BJ (cell line): ENCODE measurements around the gene TM4SF1. TPM values are rescaled to one million over a fixed set of nuclear protein-coding genes. Genes with fewer than 3 reads are reported as not detected.

ENCODE experiments used
- CTCF ChIA-PET: fragments of 350-600 bp; formaldehyde crosslinking; extraction: SDS; loops from one replicate; lab custom pipeline; 2021; ENCODE audit warnings: antibody characterized with exemption, inconsistent platforms; lab: Yijun Ruan, JAX
- POLR2A ChIA-PET: fragments of 300-600 bp; sonication (Branson Sonifier 250); formaldehyde crosslinking; extraction: SDS; loops from one replicate; lab custom pipeline; 2021; ENCODE audit warnings: antibody characterized with exemption; lab: Charles Lee
- DNase-seq: peaks from one replicate; pipeline ENCODE4 v3.0.0-alpha.2; 2011; ENCODE audit warnings: low read depth
- H3K27me3 ChIP-seq: 2 replicates; pipeline ENCODE4 v1.6.0; 2011; ENCODE audit warnings: low read length; ENCODE audit not compliant: control insufficient read depth, insufficient read depth
- H3K36me3 ChIP-seq: 2 replicates; pipeline ENCODE4 v1.5.1; 2011; ENCODE audit warnings: low read length; ENCODE audit not compliant: control insufficient read depth, insufficient read depth
- H3K4me3 ChIP-seq: 2 replicates; pipeline ENCODE4 v1.5.1; 2011; ENCODE audit warnings: low read depth, mild to moderate bottlenecking, control low read depth, low read length
- CTCF ChIP-seq: IDR thresholded peaks from 2 replicates; pipeline ENCODE4 v1.5.1; 2011; ENCODE audit warnings: low read depth, mild to moderate bottlenecking, control low read depth, inconsistent platforms, low read length, moderate library complexity; ENCODE audit not compliant: insufficient read depth
- polyA minus RNA-seq: library from RNA; depleted of rRNA, polyadenylated mRNA; stranded (reverse); fragments of >200 nt; gene quantifications from 2 replicates; pipeline ENCODE4 v1.2.3, GENCODE V29; 2011; rRNA and poly(A)+ RNA removed
- polyA plus RNA-seq: library from polyadenylated mRNA; depleted of rRNA; stranded (reverse); fragments of >200 nt; gene quantifications from 2 replicates; pipeline ENCODE4 v1.2.3, GENCODE V29; 2011; rRNA removed

The TM4SF1 gene
- polyA plus RNA-seq (37.5 and 48.0 TPM in 2 replicates), polyA minus RNA-seq (20.4 and 27.1 TPM in 2 replicates)

DNA sequence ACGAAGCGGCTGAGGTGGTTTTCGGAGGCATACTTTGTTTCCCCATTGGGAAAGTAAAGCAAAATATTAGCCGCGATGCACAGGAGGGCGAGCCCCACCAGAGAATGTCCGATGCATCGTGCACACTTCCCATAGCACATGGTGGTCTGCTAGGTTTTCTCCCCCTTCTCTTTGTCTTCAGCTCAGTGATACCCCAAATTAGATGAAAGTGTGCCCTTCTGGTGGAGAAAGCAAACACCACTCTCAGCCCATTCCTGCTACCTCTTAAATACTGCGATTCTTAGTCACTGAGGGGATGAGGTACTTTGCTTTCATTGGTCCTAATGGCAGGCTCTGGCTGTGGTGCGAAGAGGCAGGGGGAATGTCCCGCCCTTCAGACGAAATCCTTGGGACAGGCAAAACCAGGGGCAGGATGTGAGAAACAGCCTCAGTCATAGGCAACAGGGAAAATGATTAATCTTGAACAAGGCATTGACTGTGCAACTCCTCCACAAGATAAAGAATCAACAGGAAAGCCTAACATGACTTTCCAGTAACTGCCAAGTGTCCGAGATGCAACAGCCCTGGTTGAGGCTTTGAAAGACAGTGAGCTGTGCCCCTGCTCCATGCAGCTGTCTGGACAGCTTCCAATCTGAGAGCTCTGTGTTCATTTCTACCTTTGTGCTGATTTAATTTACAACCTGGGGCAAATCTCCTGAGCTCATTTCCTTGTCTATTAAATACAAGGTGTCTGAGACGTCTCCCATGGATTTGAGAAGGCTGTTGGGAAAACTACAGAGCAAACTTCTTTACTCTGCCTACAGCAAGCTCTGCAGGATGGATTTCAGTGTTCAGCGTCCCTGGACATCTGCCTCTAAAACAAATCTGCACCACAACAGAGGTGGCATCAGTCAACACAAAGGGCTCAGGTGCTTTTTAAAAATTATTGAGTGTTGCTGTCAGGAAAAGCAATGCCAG lies at the start of gene TM4SF1:
Gene TM4SF1 (minus strand): TSS at position 242 of the 957 bp plus-strand sequence. CDS start 102 bp downstream, at position 140.
- CTCF ChIA-PET: interaction anchor here (2.2 kb wide), 1 partner anchor 102 kb away, joined by 10 read pairs; no protein-coding TSS in a partner anchor
- no peak for DNase-seq
- POLR2A ChIA-PET: no interaction called here

DNA sequence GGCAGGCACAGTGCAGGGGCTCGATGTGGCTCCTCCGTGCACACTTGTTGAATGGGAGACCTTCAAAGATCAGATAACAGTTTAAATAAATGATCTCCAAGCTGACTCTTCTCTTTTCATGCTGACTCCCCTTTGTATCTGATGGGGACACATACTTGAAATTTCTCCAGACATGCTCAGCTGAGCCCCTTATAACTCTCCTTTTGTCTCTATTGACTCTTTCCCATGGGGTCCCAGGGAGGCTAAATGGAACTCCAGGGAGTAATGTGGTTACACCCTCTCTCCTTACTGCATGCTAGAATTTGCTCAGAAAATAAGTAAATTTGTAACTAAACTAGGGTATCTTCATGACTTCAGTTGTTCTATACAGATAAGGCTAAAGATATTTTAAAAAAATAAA lies 48.9 kb upstream of the TM4SF1 start:
- no peak for TF ChIP-seq CTCF
- no peaks in the 10 kb centered on the region for H3K27me3 ChIP-seq
- ChIA-PET CTCF (no interaction called here), POLR2A (no interaction called here)
- DNase-seq: no peak
- no peak overlapping the region for H3K4me3 ChIP-seq
- no peaks in the 10 kb centered on the region for H3K36me3 ChIP-seq

More for the DNA sequence above, at the start of gene TM4SF1:
- Histone ChIP-seq H3K4me3 (0 out of 2 replicates have a peak within 1 kb of the TSS, but pooled peaks have one; percentile 3), H3K27me3 (no peaks in the 10 kb centered on the region), H3K36me3 (no peaks in the 10 kb centered on the region)
- TF ChIP-seq CTCF: no peak

DNA sequence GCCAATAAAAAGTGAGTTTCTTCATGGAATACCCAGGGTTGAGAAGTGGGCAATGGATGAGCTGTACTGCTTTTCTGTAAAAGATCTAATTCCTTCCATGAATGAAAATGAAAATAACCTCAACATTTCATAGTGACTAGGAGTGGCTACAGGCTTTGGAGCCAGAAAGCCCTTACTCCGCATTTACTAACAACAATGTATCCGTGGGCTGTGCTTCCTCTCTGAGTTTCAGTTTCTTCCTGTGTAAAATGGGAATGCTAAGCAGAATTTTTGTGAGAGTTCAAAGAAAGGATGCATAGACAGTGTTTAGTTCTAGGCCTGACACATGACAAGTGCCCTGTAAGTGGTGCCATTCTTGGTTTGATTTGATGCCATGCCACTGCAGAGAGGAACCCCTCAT lies 47.5 kb upstream of the TM4SF1 start:
- ChIA-PET CTCF (no interaction called here), POLR2A (no interaction called here)
- no peak overlapping the region for H3K4me3 ChIP-seq
- DNase-seq: no peak
- TF ChIP-seq CTCF: no peak
- no peaks in the 10 kb centered on the region for H3K27me3 ChIP-seq
- H3K36me3 ChIP-seq: no peaks in the 10 kb centered on the region

DNA sequence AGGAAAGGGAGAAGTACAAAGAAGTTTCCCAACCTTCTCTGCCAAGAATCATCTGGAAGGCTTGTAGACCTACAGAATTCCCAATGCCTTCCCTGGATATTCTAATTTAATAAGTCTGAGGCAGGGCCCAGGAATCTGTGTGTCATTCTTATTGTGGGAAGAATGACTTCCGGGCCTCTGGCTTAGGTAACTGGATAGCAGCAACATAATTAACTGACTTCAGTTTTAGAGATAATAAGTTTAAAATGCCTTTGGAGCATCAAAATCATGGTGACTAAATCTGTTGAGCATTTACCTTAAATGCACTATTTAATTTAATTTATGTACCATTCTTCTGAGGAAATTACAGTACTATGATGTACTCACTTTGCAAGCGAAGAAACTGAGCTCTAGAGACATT lies 44.3 kb upstream of the TM4SF1 start:
- no peak for DNase-seq
- Histone ChIP-seq H3K27me3 (no peaks in the 10 kb centered on the region), H3K36me3 (no peaks in the 10 kb centered on the region), H3K4me3 (no peak overlapping the region)
- no peak for TF ChIP-seq CTCF
- ChIA-PET POLR2A (no interaction called here), CTCF (no interaction called here)

DNA sequence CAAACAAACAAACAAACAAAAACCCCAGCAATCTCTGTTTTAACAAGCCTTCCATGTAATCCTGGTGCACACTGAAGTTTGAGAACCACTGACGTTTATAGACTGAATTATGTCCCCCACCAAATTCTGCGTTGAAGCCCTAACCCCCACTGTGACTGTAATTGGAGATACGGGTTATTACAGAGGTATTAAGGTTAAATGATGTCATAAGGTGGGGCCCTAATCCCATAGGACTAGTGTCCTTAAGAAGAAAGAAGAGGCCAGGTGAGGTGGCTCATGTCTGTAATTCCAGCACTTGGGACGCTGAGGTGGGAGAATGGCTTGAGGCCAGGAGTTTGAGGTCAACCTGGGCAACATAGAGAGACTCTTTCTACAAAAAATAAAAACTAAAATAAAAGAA lies 42.4 kb upstream of the TM4SF1 start:
- TF ChIP-seq CTCF: no peak
- ChIA-PET CTCF (no interaction called here), POLR2A (no interaction called here)
- Histone ChIP-seq H3K4me3 (no peak overlapping the region), H3K27me3 (no peaks in the 10 kb centered on the region), H3K36me3 (no peaks in the 10 kb centered on the region)
- no peak for DNase-seq
